Endothelial cell of umbilical vein (primary cell): Measurements from ENCODE around the gene RPSA. TPM values are rescaled to one million over a fixed set of nuclear protein-coding genes. Genes with fewer than 3 reads are reported as not detected.

Experiments
- BruUV-seq: library from RNA; stranded (reverse); fragments of 400-500 nt; replicated peaks from 2 replicates; lab custom pipeline; 2021; lab: Mats Ljungman, UMichigan
- CTCF ChIA-PET: fragments of 300-600, 350-600 bp; sonication (Branson Sonifier 250); formaldehyde crosslinking; loops from one replicate; lab custom pipeline; 2021; ENCODE audit warnings: antibody characterized with exemption, inconsistent platforms; lab: Charles Lee
- POLR2A ChIA-PET: fragments of 300-600, 350-600 bp; sonication (Branson Sonifier 250); formaldehyde crosslinking; loops from one replicate; lab custom pipeline; 2021; ENCODE audit warnings: antibody characterized with exemption, inconsistent platforms; lab: Charles Lee
- DNase-seq: peaks from one replicate; pipeline ENCODE4 v3.0.0-alpha.2; 2011; ENCODE audit warnings: low read depth, low spot score
- FAIRE-seq: peaks from 2 replicates; lab custom pipeline; 2011; peaks lifted over from hg19 to GRCh38; lab: Jason Lieb, UNC
- H2AFZ ChIP-seq: 2 replicates; pipeline ENCODE4 v1.6.0; 2012; ENCODE audit warnings: low read depth, low read length, control low read depth, inconsistent platforms
- H3K27ac ChIP-seq: 2 replicates; pipeline ENCODE4 v1.5.1; 2011; ENCODE audit warnings: low read depth, mild to moderate bottlenecking, control low read depth, low read length, moderate library complexity; ENCODE audit not compliant: insufficient read depth
- H3K27me3 ChIP-seq, 2 experiments: 2 replicates each; pipeline versions ENCODE4 v1.6.0 to v1.6.1; 2011; ENCODE audit warnings: low read length in 2 of 2, mixed read lengths in 1 of 2; ENCODE audit not compliant: control insufficient read depth in 2 of 2, insufficient read depth in 2 of 2
- H3K36me3 ChIP-seq, 2 experiments: 2 replicates in 1 of 2; 3 replicates in 1 of 2; pipeline ENCODE4 v1.5.1; 2011; ENCODE audit warnings: low read length in 2 of 2, mild to moderate bottlenecking in 1 of 2, moderate library complexity in 1 of 2; ENCODE audit not compliant: control insufficient read depth in 2 of 2, insufficient read depth in 2 of 2; ENCODE audit errors: extremely low read depth in 1 of 2
- H3K4me1 ChIP-seq: 3 replicates; pipeline ENCODE4 v1.5.1; 2011; ENCODE audit warnings: mild to moderate bottlenecking, low read length; ENCODE audit not compliant: control insufficient read depth, insufficient read depth; ENCODE audit errors: extremely low read depth
- H3K4me2 ChIP-seq: 2 replicates; pipeline ENCODE4 v1.6.1; 2011; ENCODE audit warnings: low read length, control low read depth, mixed read lengths; ENCODE audit not compliant: insufficient read depth
- H3K4me3 ChIP-seq, 3 experiments: fragments of 200-600 bp in 1 of 3; sonication (generic), shearing (Covaris generic) in 1 of 3; replicated peaks in 1 of 3; 2 replicates each; pipeline ENCODE4 v1.5.1; 2011 to 2016; ENCODE audit warnings: control low read depth in 3 of 3, low read length in 3 of 3, mild to moderate bottlenecking in 2 of 3, inconsistent platforms in 1 of 3, low read depth in 1 of 3, moderate library complexity in 1 of 3; ENCODE audit not compliant: insufficient read depth in 1 of 3
- H3K79me2 ChIP-seq: 2 replicates; pipeline ENCODE4 v1.6.0; 2012; ENCODE audit warnings: low read length, inconsistent platforms; ENCODE audit not compliant: control insufficient read depth, insufficient read depth
- H3K9ac ChIP-seq: replicated peaks from 2 replicates; pipeline ENCODE3; 2011; ENCODE audit warnings: low read length, control low read depth; ENCODE audit not compliant: insufficient read depth; ENCODE audit errors: extremely low read depth
- H3K9me1 ChIP-seq: replicated peaks from 3 replicates; pipeline ENCODE4 v1.6.0; 2011; ENCODE audit warnings: mild to moderate bottlenecking, low read length; ENCODE audit not compliant: control insufficient read depth, insufficient read depth; ENCODE audit errors: extremely low read depth
- H3K9me3 ChIP-seq: replicated peaks from 2 replicates; pipeline ENCODE4 v1.5.1; 2012; ENCODE audit warnings: low read length, inconsistent platforms; ENCODE audit not compliant: control insufficient read depth, insufficient read depth
- H4K20me1 ChIP-seq: replicated peaks from 2 replicates; pipeline ENCODE3; 2011; ENCODE audit warnings: mild to moderate bottlenecking, low read length; ENCODE audit not compliant: control insufficient read depth, insufficient read depth; ENCODE audit errors: extremely low read depth
- CTCF ChIP-seq, 2 donors: IDR thresholded peaks; 1 replicate in 1 of 2; 2 replicates in 1 of 2; pipeline ENCODE4 v1.5.1; 2011; ENCODE audit warnings: low read length in 2 of 2, mild to moderate bottlenecking in 2 of 2, moderate library complexity in 2 of 2, control low read depth in 1 of 2, inconsistent platforms in 1 of 2, low read depth in 1 of 2; ENCODE audit not compliant: insufficient read depth in 1 of 2; ENCODE audit errors: extremely low read depth in 1 of 2
- EZH2 ChIP-seq: IDR thresholded peaks from 2 replicates; pipeline ENCODE4 v1.6.1; 2012; ENCODE audit warnings: borderline replicate concordance, low read depth, mild to moderate bottlenecking, moderate library complexity, low read length, inconsistent platforms; ENCODE audit not compliant: severe bottlenecking
- FOS ChIP-seq: IDR thresholded peaks from 2 replicates; pipeline ENCODE4 v1.6.1; 2011; ENCODE audit warnings: mild to moderate bottlenecking, low read length, moderate library complexity, borderline replicate concordance; ENCODE audit not compliant: insufficient read depth
- GATA2 ChIP-seq: IDR thresholded peaks from 2 replicates; pipeline ENCODE4 v1.7.0; 2011; ENCODE audit warnings: low read depth, mild to moderate bottlenecking, moderate library complexity, mixed read lengths, low read length; ENCODE audit not compliant: insufficient read length, insufficient read depth
- JUN ChIP-seq: IDR thresholded peaks from 2 replicates; pipeline ENCODE4 v1.6.1; 2011; ENCODE audit warnings: borderline replicate concordance, low read depth; ENCODE audit not compliant: insufficient read length, insufficient read depth
- MAX ChIP-seq: IDR thresholded peaks from 2 replicates; pipeline ENCODE4 v1.6.1; 2011; ENCODE audit not compliant: insufficient read depth, insufficient read length
- MYC ChIP-seq: IDR thresholded peaks from one replicate; pipeline ENCODE4 v1.6.1; 2011; ENCODE audit warnings: mild to moderate bottlenecking, low read depth, low read length
- POLR2A ChIP-seq: IDR thresholded peaks from 2 replicates; pipeline ENCODE4 v1.6.1; 2012; ENCODE audit warnings: low read depth, mild to moderate bottlenecking, control low read depth, low read length
- POLR2AphosphoS5 ChIP-seq: IDR thresholded peaks from 2 replicates; pipeline ENCODE4 v1.6.1; 2012; ENCODE audit warnings: low read depth, mild to moderate bottlenecking, control low read depth, low read length, moderate library complexity; ENCODE audit not compliant: insufficient read depth
- dilution Hi-C: fragments of 300-500 bp; cut with MboI; formaldehyde crosslinking; loops from one replicate; pipeline ENCODE4 v1.15.0; 2019; ENCODE audit warnings: low sequenced_read_pairs; ENCODE audit not compliant: extremely low pct_ligation_motif_present
- intact Hi-C: fragments of 100-400 bp; cut with micrococcal nuclease; formaldehyde crosslinking; loops from one replicate; pipeline ENCODE4 v1.10.0; 2022
- polyA plus RNA-seq, 4 experiments: library from polyadenylated mRNA; depleted of rRNA in 3 of 4; stranded (reverse) in 3 of 4; unstranded in 1 of 4; fragments of >200 nt; gene quantifications; 2 replicates each; pipeline versions ENCODE4 v1.2.1 to v1.2.3, GENCODE V29; 2011 to 2012; ENCODE audit warnings: missing spikeins in 1 of 4
- total RNA-seq: library from RNA; stranded (reverse); gene quantifications from 2 replicates; pipeline ENCODE4 v1.2.3, GENCODE V29; 2021

Gene RPSA
- total and polyA plus RNA-seq, 2 donors (not counting 3 experiments of a cell fraction or from before 2014, with no cell fraction given) = 1,357 to 3,687 TPM

- BruUV-seq = no TSS peak
Observed at GRCh38 chr3:39454591-39455217, 48.2 kb downstream of the RPSA start.

GRCh38 chr3:39456159-39456558 is 49.6 kb downstream of the RPSA start:
- intact Hi-C loops (no loop called here), dilution Hi-C loops (no loop called here)
- no peak overlapping the region for H3K9ac ChIP-seq

More at GRCh38 chr3:39454591-39455217, 48.2 kb downstream of the RPSA start:
- POLR2A ChIA-PET = no interaction called here
- Histone ChIP-seq H3K27ac (no peak overlapping the region), H2AFZ (no peak overlapping the region), H3K9me1 (no peaks in the 10 kb centered on the region), H3K9me3 (no peaks in the 10 kb centered on the region), H3K9ac (no peak overlapping the region), H3K27me3 (peaks cover 5 to 7% of the 10 kb centered on the region in 2 experiments), H3K4me3 (no peak overlapping the region), H3K79me2 (no peaks in the 10 kb centered on the region), H3K4me1 (no peaks in the 10 kb centered on the region), H3K36me3 (no peaks in the 10 kb centered on the region), H3K4me2 (no peak overlapping the region), H4K20me1 (no peaks in the 10 kb centered on the region)
- no peak for DNase-seq
- FAIRE-seq = no peak
- intact Hi-C loops = no loop called here
- dilution Hi-C loops = no loop called here
- no peak for TF ChIP-seq GATA2
- CTCF ChIA-PET = interaction anchor here (0.8 to 1.4 kb wide), 3 partner anchors 8 to 45 kb away, joined by 3 to 4 read pairs (median 3); no protein-coding TSS in a partner anchor

More at GRCh38 chr3:39456159-39456558, 49.6 kb downstream of the RPSA start:
- Histone ChIP-seq H3K9me1 (no peaks in the 10 kb centered on the region), H3K79me2 (no peaks in the 10 kb centered on the region), H3K9me3 (no peaks in the 10 kb centered on the region), H3K27me3 (peaks cover 5 to 7% of the 10 kb centered on the region in 2 experiments), H2AFZ (no peak overlapping the region), H3K27ac (no peak overlapping the region), H4K20me1 (no peaks in the 10 kb centered on the region), H3K4me2 (no peak overlapping the region), H3K4me3 (no peak overlapping the region), H3K4me1 (no peaks in the 10 kb centered on the region), H3K36me3 (no peaks in the 10 kb centered on the region)
- ChIA-PET CTCF (no interaction called here), POLR2A (no interaction called here)
- DNase-seq (no peak), FAIRE-seq (no peak)
- BruUV-seq = no TSS peak
- TF ChIP-seq EZH2 = no peak
- no peak for TF ChIP-seq POLR2A
- TF ChIP-seq FOS = no peak
- no peak for TF ChIP-seq GATA2
- TF ChIP-seq CTCF (IDR thresholded peaks at IDR 0.05; ENCODE audit: extremely low read depth in 1 of 2, insufficient read depth in 1 of 2, low read depth in 1 of 2, low read length in 2 of 2) = no peak
- TF ChIP-seq JUN = no peak
- TF ChIP-seq MAX = no peak
- no peak for TF ChIP-seq POLR2AphosphoS5
- no peak for TF ChIP-seq MYC
